HepG2 (cell line): ENCODE results near the gene SLC4A11. TPM values are rescaled to one million over a fixed set of nuclear protein-coding genes. Genes with fewer than 3 reads are reported as not detected.

Experiments used
- HNF1A ChIP-seq, 2 experiments: sonication (generic) in 1 of 2; formaldehyde crosslinking in 1 of 2; IDR thresholded peaks; 2 replicates each; pipeline versions ENCODE4 v1.4.0 to v1.6.1; 2016 to 2020; ENCODE audit warnings: borderline replicate concordance in 1 of 2, low read depth in 1 of 2, mild to moderate bottlenecking in 1 of 2, missing genetic modification reagents in 1 of 2
- IKZF4 ChIP-seq: sonication (generic); formaldehyde crosslinking; IDR thresholded peaks from 2 replicates; pipeline ENCODE4 v1.5.1; 2020; ENCODE audit warnings: borderline replicate concordance, mild to moderate bottlenecking, low read depth, missing genetic modification reagents; ENCODE audit errors: not compliant biosample characterization
- KLF11 ChIP-seq: IDR thresholded peaks from 2 replicates; pipeline ENCODE4 v1.6.1; 2016; ENCODE audit warnings: missing compliant biosample characterization
- KLF9 ChIP-seq: IDR thresholded peaks from 2 replicates; pipeline ENCODE4 v1.6.1; 2016; ENCODE audit warnings: low read depth
- MAZ ChIP-seq, 2 experiments: sonication (generic) in 1 of 2; formaldehyde crosslinking in 1 of 2; IDR thresholded peaks; 2 replicates each; pipeline versions ENCODE4 v1.5.0 to v1.6.1; 2012 to 2020; ENCODE audit warnings: low read depth in 2 of 2, mild to moderate bottlenecking in 2 of 2, borderline replicate concordance in 1 of 2, improper control_type of control experiment in 1 of 2, low read length in 1 of 2, missing genetic modification reagents in 1 of 2, moderate library complexity in 1 of 2
- MEIS1 ChIP-seq: sonication (generic); formaldehyde crosslinking; IDR thresholded peaks from 2 replicates; pipeline ENCODE4 v1.9.0; 2021; ENCODE audit warnings: mild to moderate bottlenecking, missing genetic modification reagents, moderate library complexity, borderline replicate concordance
- NFKB2 ChIP-seq: sonication (generic); formaldehyde crosslinking; IDR thresholded peaks from 2 replicates; pipeline ENCODE4 v1.4.0; 2020; ENCODE audit warnings: missing genetic modification reagents, borderline replicate concordance
- PCBP1 ChIP-seq: fragments of 200-400 bp; formaldehyde crosslinking; IDR thresholded peaks from 2 replicates; pipeline ENCODE4 v1.6.1; 2017; ENCODE audit warnings: mild to moderate bottlenecking, low read depth, low read length, borderline replicate concordance
- RBM39 ChIP-seq: fragments of 200-400 bp; formaldehyde crosslinking; IDR thresholded peaks from one replicate; pipeline ENCODE4 v1.6.1; 2018; ENCODE audit warnings: antibody characterized with exemption, mild to moderate bottlenecking, low read depth, low read length; ENCODE audit not compliant: poor library complexity, severe bottlenecking
- SCMH1 ChIP-seq: sonication (generic); formaldehyde crosslinking; IDR thresholded peaks from 2 replicates; pipeline ENCODE4 v1.9.0; 2021; ENCODE audit warnings: missing genetic modification reagents, mild to moderate bottlenecking, borderline replicate concordance
- SYNCRIP ChIP-seq: fragments of 200-400 bp; formaldehyde crosslinking; IDR thresholded peaks from 2 replicates; pipeline ENCODE4 v1.6.1; 2018; ENCODE audit warnings: mild to moderate bottlenecking, low read depth, low read length; ENCODE audit not compliant: insufficient read depth
- TIGD3 ChIP-seq: sonication (generic); formaldehyde crosslinking; IDR thresholded peaks from 2 replicates; pipeline ENCODE4 v1.5.1; 2020; ENCODE audit warnings: mild to moderate bottlenecking, missing genetic modification reagents, borderline replicate concordance
- TRIM24 ChIP-seq: sonication (generic); formaldehyde crosslinking; IDR thresholded peaks from 2 replicates; pipeline ENCODE4 v1.8.0; 2022; ENCODE audit warnings: mild to moderate bottlenecking, missing genetic modification reagents
- WIZ ChIP-seq: sonication (generic); formaldehyde crosslinking; IDR thresholded peaks from 2 replicates; pipeline ENCODE4 v1.5.1; 2020; ENCODE audit warnings: mild to moderate bottlenecking, missing genetic modification reagents
- ZBTB46 ChIP-seq: sonication (generic); formaldehyde crosslinking; IDR thresholded peaks from 2 replicates; pipeline ENCODE4 v1.4.0; 2020; ENCODE audit warnings: mild to moderate bottlenecking, missing genetic modification reagents, borderline replicate concordance
- ZMAT3 ChIP-seq: sonication (generic); formaldehyde crosslinking; conservative IDR thresholded peaks from 2 replicates; pipeline ENCODE4 v1.7.0; 2021; ENCODE audit warnings: missing genetic modification reagents
- ZNF333 ChIP-seq: sonication (generic); formaldehyde crosslinking; IDR thresholded peaks from 2 replicates; pipeline ENCODE4 v1.4.0; 2020; ENCODE audit warnings: mild to moderate bottlenecking, missing genetic modification reagents, borderline replicate concordance
- ZNF441 ChIP-seq: sonication (generic); formaldehyde crosslinking; IDR thresholded peaks from 2 replicates; pipeline ENCODE4 v1.7.0; 2021; ENCODE audit warnings: missing genetic modification reagents, borderline replicate concordance
- ZNF605 ChIP-seq: sonication (generic); formaldehyde crosslinking; IDR thresholded peaks from 2 replicates; pipeline ENCODE4 v1.8.0; 2022; ENCODE audit warnings: mild to moderate bottlenecking, missing genetic modification reagents
- ZNF713 ChIP-seq: sonication (generic); formaldehyde crosslinking; IDR thresholded peaks from 2 replicates; pipeline ENCODE4 v1.4.0; 2020; ENCODE audit warnings: mild to moderate bottlenecking, missing genetic modification reagents
- polyA plus RNA-seq, 8 experiments: library from polyadenylated mRNA; depleted of rRNA in 3 of 8; stranded (reverse) in 7 of 8; unstranded in 1 of 8; fragments of >200 nt; fragmentation: Illumina TruSeq in 4 of 8; extraction: Trizol in 4 of 8; gene quantifications; 2 replicates each; pipeline versions ENCODE4 v1.2.1 to v1.2.3, GENCODE V29; 2011 to 2016; ENCODE audit warnings: low read depth in 4 of 8, missing spikeins in 1 of 8, mixed read lengths in 1 of 8; ENCODE audit not compliant: insufficient read depth in 1 of 8
- total RNA-seq, 5 experiments: library from RNA; depleted of rRNA; stranded (reverse); fragments of >200 nt; fragmentation: Illumina TruSeq; extraction: Trizol; gene quantifications; 2 replicates each; pipeline ENCODE4 v1.2.3, GENCODE V29; 2016; ENCODE audit warnings: low read depth in 1 of 5

The SLC4A11 gene
- total and polyA plus RNA-seq, 2 of the 13 experiments (the other 11 are each of a cell fraction or from before 2014, with no cell fraction given) = 3.9 to 27.0 TPM

DNA sequence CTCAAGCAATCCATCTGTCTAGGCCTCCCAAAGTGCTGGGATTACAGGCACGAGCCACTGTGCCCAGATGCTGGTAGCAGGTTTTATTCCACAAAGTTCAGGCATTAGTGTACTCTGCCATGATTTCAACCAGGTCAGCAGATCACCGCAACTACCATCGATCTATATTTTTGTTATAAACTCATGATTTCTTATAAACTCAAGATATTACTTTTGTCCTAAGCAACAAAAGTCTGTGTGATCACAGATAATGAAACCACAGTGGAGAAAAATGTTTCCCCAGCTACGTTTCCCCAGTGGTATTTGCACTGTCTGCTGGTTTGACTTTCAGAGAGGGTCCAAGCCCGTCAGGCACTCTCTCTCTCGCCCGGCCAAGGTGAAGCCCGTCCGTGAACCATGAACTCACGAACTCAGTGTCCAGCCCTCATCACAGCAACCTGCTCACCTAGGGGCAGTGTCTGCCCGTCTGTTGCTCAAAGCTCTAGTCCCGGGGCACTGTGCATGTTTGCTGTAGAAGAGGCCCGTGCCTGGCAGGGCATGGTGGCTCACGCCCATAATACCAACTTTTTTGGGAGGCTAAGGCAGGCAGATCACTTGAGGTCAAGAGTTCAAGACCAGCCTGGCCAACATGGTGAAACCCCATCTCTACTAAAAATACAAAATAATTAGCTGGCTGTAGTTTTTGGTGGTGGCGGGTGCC, 7.0 kb downstream of the SLC4A11 start (continued):
- no peak for TF ChIP-seq PCBP1
- no peak for TF ChIP-seq SYNCRIP
- TF ChIP-seq MEIS1 (CRISPR knock-in tag) = peak; percentile 96; the same call in 1 of the 2 replicates
- no peak for TF ChIP-seq ZNF605 (CRISPR knock-in tag)
- TF ChIP-seq ZNF713 (CRISPR knock-in tag) = 0 out of 2 replicates have a peak, but pooled peaks have one; percentile 43
- TF ChIP-seq SCMH1 (CRISPR knock-in tag) = no peak
- TF ChIP-seq ZBTB46 (CRISPR knock-in tag) = no peak
- TF ChIP-seq NFKB2 (CRISPR knock-in tag) = peak; percentile 53; the same call in 1 of the 2 replicates
- no peak for TF ChIP-seq KLF11 (CRISPR knock-in tag)
- 0 out of 2 replicates have a peak, but pooled peaks have one; percentile 9 for TF ChIP-seq HNF1A (IDR thresholded peaks at IDR 0.05; ENCODE audit: low read depth)
- TF ChIP-seq HNF1A (CRISPR knock-in tag; IDR thresholded peaks at IDR 0.05; ENCODE audit: borderline replicate concordance) = no peak
- 0 out of 2 replicates have a peak, but pooled peaks have one; percentile 15 for TF ChIP-seq KLF9 (CRISPR knock-in tag)
- 0 out of 2 replicates have a peak, but pooled peaks have one; percentile 54 for TF ChIP-seq WIZ (CRISPR knock-in tag)
- 0 out of 2 replicates have a peak, but pooled peaks have one; percentile 33 for TF ChIP-seq MAZ (IDR thresholded peaks at IDR 0.05; ENCODE audit: borderline replicate concordance, low read depth, low read length)
- TF ChIP-seq MAZ (CRISPR knock-in tag; IDR thresholded peaks at IDR 0.05; ENCODE audit: low read depth) = peak; percentile 39; the same call in 1 of the 2 replicates
- peak; percentile 6 for TF ChIP-seq RBM39
- TF ChIP-seq ZNF441 (CRISPR knock-in tag) = no peak
- TF ChIP-seq ZNF333 = no peak; the same call in 1 of the 2 replicates
- peak; percentile 18 for TF ChIP-seq IKZF4
- TF ChIP-seq TRIM24 (CRISPR knock-in tag) = no peak
- no peak for TF ChIP-seq ZMAT3 (CRISPR knock-in tag)
- TF ChIP-seq TIGD3 (CRISPR knock-in tag) = no peak; the same call in 1 of the 2 replicates
